GM21360 (cell line): ENCODE results near the gene PSTK.

Source experiments
- ATAC-seq: cut with Tn5 transposase; IDR thresholded peaks from one replicate; pipeline ENCODE4 v1.9.1; 2021; ENCODE audit warnings: mild to moderate bottlenecking, moderate library complexity; ENCODE audit not compliant: unreplicated experiment

PSTK gene

DNA sequence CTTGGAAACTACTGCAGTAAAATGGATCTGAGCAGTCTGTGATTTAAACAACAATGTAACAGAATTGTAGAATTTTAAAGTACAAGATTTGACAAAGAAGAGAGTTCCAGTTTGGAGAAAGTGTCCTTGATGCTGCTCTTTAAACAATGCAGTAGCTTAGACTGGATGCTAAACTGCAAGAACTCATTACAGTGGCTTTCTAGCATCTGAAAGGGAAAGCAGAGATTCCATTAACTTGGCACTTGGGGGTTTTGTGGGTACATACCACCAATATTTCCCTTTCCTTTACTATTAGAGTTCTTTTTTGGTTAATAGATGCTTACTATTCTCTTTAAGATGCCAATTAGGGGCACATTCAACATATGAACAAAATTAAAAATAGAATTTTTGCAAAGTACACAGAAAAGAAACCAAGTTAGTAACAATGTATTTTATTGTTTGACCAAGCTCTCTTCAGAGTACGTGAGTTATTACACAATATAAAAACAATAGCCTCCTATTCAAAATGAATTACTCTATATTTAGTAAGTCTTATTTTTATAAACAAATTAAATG lies 11.9 kb downstream of the PSTK start:
- no peak for ATAC-seq

GRCh38 chr10:122993797-122994336 lies 13.7 kb downstream of the PSTK start:
- no peak for ATAC-seq

DNA sequence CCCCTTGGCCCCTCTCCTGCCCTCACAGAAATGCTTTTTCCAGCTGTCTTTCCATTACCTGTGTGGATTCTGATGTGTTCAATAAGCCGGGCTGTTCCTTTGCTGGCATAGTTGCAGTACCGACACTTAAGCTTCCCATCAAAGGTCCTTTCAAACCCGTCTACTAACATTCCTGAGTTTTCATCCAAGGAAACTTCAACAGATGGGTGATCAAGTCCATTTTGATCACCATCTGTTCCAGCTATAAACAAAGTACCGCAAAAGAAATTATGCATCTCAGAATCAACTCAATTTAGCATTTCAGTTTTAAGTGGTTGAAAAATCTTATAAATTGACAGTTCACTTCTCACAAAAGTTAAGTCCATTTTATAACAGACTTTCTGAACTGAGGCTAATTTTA lies 15.7 kb downstream of the PSTK start:
- ATAC-seq, result no peak

DNA sequence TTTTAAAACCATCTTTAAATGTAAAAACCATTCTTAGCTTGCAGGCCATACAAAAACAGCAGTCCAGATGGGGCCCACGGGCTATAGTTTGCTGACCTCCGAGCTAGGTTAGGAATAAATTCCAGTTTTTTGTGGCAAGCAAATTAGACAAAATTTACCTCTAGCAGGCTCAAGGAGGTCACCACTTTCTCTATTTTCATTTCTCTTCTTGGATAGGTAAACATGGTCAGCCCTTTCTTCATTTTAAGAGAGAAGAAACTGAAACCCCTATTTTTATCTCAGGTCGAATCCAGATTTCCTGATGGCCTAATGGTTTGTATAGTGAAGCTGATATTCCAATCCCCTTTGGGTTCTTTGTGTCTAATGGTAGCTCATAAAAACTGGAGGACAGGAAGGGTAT lies 17.7 kb downstream of the PSTK start:
- ATAC-seq, result no peak

- ATAC-seq, result no peak
Measured at GRCh38 chr10:122998360-122998917, 18.2 kb downstream of the PSTK start.

DNA sequence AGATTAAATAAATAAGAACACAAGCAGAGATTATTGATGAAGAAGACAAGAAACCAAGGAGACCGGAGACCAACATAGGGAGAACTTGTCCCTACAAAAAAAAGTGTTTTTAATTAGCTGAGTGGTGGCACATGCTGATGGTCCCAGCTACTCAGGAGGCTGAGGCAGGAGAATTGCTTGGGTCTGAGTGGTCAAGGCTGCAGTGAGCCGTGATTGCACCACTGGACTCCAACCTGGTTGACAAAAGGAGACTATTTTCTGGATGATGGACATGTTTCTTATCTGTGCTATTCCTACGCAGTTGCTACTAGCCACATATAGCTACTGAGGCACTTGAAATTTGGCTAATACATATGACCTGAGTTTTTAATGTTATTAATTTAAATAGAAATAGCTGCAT lies 18.7 kb downstream of the PSTK start:
- no peak for ATAC-seq

DNA sequence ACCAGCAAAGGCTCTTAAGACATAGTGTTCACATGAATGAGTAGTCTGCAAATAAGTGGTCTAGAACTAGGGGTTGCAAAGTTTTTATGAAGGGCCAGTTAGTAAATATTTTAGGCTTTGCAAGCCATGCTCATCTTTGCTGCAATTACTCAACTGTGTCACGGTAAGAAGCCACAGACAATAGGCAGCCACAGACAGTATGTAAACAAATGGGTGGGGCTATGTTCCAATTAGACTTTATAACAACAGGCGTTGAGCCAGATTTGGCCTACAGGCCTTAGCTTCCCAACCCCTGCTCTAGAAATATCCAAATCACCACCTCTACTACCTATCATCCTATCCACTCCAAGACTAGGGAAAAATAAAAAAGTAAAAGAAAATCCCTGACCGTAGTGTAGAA lies 19.1 kb downstream of the PSTK start:
- no peak for ATAC-seq

GRCh38 chr10:123000155-123000554 lies 20.0 kb downstream of the PSTK start:
- no peak for ATAC-seq

- no peak for ATAC-seq
Measured at GRCh38 chr10:123001370-123001769, 21.2 kb downstream of the PSTK start.

DNA sequence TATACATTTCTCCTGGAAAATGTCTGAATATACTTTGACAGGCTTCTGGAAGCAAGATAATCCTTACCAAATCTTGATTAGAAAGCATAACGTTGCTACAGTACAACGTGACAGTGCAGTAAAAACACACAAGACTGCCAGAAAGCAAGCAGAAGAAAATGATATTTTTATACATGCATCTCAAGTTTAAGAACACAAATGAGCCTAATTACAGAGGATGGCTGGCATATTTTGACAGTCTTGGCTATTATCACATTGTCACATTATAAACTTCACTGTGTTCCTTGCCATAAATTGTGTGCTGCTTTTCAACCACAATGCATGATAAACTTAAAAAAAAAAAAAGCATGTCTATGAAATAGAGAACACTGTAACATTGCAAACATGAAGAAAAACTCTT lies 24.1 kb downstream of the PSTK start:
- no peak for ATAC-seq

GRCh38 chr10:123007558-123008354 lies 27.6 kb downstream of the PSTK start:
- peak; percentile 35 for ATAC-seq

- peak; percentile 86 for ATAC-seq
Measured at GRCh38 chr10:123008355-123009104, 28.3 kb downstream of the PSTK start, which contains the start of the genes ACADSB and IKZF5. Gene ACADSB (plus strand): TSS chr10:123009006. CDS start chr10:123009030, 24 bp downstream. Gene IKZF5 (minus strand): TSS chr10:123008795. CDS start chr10:122998625, 10,170 bp downstream.

GRCh38 chr10:123009105-123009820 lies 29.1 kb downstream of the PSTK start:
- peak; percentile 6 for ATAC-seq

DNA sequence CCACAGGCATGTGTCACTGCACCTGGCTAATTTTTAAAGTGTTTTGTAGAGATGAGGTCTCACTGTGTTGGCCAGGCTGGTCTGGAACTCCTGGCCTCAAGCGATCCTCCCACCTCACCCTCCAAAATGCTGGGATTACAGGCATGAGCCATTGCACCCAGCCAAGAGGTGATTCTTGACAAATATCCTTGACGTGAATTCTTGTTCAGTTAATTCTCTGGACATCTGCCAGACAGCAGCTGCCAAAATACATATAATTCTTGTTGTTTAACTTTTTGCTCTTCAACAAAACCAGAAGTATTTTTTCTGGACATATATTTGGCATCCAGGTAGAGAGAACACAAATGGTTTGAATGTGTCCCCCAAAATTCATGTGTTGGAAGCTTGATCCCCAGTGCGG lies 31.8 kb downstream of the PSTK start:
- ATAC-seq, result no peak

DNA sequence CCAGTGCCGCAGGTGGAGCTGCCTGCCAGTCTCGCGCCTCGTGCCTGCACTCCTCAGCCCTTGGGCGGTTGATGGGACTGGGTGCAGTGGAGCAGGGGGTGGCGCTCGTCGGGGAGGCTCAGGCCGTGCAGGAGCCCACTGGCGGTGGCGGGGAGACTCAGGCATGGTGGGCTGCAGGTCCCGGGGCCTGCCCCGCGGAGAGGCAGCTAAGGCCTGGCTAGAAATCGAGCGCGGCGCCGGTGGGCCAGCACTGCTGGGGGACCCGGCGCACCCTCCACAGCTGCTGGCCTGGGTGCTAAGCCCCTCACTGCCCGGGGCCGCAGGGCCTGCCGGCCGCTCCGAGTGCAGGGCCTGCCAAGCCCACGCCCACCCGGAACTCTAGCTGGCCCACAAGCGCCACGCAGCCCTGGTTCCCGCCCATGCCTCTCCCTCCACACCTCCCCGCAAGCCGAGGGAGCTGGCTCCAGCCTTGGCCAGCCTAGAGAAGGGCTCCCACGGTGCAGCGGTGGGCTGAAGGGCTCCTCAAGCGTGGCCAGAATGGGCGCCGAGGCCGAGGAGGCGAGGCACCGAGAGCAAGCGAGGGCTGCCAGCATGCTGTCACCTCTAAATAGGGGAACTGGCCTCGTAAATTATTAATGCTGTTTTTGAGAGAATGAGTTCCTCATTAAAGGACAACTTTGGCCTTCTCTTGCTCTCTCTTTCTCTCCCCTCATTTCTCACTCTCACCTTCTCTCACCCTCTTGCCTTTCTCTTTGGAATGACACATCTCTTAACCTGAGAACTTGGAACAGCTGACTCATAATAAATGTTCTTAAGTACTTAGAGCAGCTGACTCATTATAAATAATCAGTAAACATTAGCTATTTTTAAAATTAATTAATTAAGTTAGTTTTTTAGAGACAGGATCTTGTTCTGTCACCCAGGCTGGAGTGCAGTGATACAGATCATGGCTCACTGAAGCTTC lies 33.5 kb downstream of the PSTK start:
- ATAC-seq, result no peak

- ATAC-seq, result no peak
Measured at GRCh38 chr10:123014772-123015171, 34.6 kb downstream of the PSTK start.

GRCh38 chr10:123016228-123016627 lies 36.0 kb downstream of the PSTK start:
- no peak for ATAC-seq

- no peak for ATAC-seq
Measured at GRCh38 chr10:123017421-123018165, 37.4 kb downstream of the PSTK start.

DNA sequence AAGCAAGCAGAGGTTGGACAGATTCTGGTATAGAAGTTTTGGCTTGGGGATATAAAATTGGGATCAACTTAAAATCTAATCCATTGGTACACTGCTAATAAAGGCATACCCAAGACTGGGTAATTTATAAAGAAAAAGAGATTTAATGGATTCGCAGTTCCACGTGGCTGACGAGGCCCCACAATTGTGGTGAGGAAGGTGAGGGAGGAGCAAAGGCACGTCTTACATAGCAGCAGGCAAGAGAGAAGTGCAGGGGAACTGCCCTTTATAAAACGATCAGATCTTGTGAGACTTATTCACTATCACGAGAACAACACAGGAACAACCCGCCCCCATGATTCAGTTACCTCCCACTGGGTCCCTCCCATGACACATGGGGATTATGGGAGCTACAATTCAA lies 38.3 kb downstream of the PSTK start:
- ATAC-seq, result no peak
